Fibroblast of the aortic adventitia (primary cell): ENCODE measurements around the gene ARID5B. TPM values are rescaled to one million over a fixed set of nuclear protein-coding genes. Genes with fewer than 3 reads are reported as not detected.
A peak's percentile ranks its signal among the peaks of the same experiment; 100 is the strongest.
"Not testable (repeated sequence)": the region's sequence is repeated elsewhere in the genome, so short reads cannot be mapped to it uniquely, and the experiment has no call there.

Experiments used
- DNase-seq: peaks from one replicate; pipeline ENCODE4 v3.0.0-alpha.2; 2010; ENCODE audit warnings: low read depth
- H3K4me3 ChIP-seq: 2 replicates; pipeline ENCODE4 v1.5.1; 2011; ENCODE audit warnings: low read depth, mild to moderate bottlenecking, control low read depth, low read length, moderate library complexity
- CTCF ChIP-seq: IDR thresholded peaks from 2 replicates; pipeline ENCODE4 v1.5.1; 2011; ENCODE audit warnings: mild to moderate bottlenecking, low read length, control low read depth, inconsistent platforms; ENCODE audit not compliant: insufficient read depth
- total RNA-seq: library from RNA; depleted of rRNA; stranded (reverse); fragments of >200 nt; gene quantifications from 2 replicates; pipeline ENCODE4 v1.2.3, GENCODE V29; 2012; ENCODE audit warnings: low replicate concordance

ARID5B gene
- total RNA-seq, 1 donor: 87.9 TPM

GRCh38 chr10:61860964-61861758 lies 40.3 kb upstream of the ARID5B start:
- no peak overlapping the region for H3K4me3 ChIP-seq
- TF ChIP-seq CTCF: no peak
- no peak for DNase-seq

GRCh38 chr10:61863981-61864380 lies 37.5 kb upstream of the ARID5B start:
- H3K4me3 ChIP-seq: no peak overlapping the region
- DNase-seq: no peak
- TF ChIP-seq CTCF: no peak

- no peak for DNase-seq
- TF ChIP-seq CTCF: no peak
- no peak overlapping the region for H3K4me3 ChIP-seq
Measured at GRCh38 chr10:61866700-61867368, 34.7 kb upstream of the ARID5B start.

GRCh38 chr10:61867374-61867773 lies 34.1 kb upstream of the ARID5B start:
- not testable (repeated sequence) for H3K4me3 ChIP-seq, DNase-seq

- not testable (repeated sequence) for DNase-seq, H3K4me3 ChIP-seq
Measured at GRCh38 chr10:61867817-61868216, 33.7 kb upstream of the ARID5B start.

GRCh38 chr10:61869041-61869675 lies 32.3 kb upstream of the ARID5B start:
- no peak for DNase-seq
- no peak for TF ChIP-seq CTCF
- no peak overlapping the region for H3K4me3 ChIP-seq

- peak overlapping the region; percentile 11 for H3K4me3 ChIP-seq
- TF ChIP-seq CTCF: no peak
- DNase-seq: peak; percentile 76
Measured at GRCh38 chr10:61869774-61870525, 31.5 kb upstream of the ARID5B start.
